ENCODE measurements around the gene CPTP. TPM values are rescaled to one million over a fixed set of nuclear protein-coding genes. Genes with fewer than 3 reads are reported as not detected.

The CPTP gene
- total RNA-seq, 1 donor from 2014 or later: 10.8 TPM

DNA sequence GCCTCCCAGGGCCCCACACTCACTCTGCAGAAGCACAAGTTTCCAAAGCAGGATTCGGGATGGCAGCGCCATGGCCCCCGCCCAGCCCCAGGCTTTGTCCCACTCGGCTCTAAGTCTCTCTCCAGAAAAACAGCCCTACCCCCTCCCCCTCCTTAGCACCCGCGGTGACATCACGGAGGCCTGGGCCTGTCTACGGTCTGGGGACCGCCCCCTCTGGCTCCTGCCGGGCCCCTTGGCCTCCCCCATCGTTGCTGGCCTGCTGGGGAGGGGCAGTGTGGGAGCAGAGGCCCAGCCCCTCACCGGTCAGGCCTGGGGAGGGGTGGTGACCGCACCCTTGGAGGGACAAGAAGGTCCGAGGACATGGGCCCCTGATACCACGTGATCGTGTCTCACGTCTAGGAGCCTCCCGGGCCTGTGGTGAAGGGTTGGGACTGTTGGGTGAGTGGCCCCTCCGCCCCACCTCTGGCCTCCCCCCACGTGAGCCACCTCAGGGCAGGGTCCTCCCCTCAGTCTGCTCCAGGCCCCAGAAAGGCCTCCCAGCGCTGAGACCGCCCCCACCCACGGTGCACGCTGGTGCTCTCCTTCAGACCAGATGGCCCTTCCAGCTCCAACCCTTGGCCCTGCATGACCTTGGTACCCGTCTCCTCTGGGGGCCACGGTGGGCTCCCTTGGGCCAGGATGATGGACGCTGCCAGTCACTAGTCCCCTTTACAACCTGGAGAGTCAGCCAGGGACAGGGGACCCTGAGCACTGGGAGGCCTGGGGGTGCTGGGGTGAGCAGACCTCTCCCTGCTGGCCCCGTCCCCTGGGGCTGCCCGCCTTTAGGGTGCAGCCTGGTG, 34.0 kb downstream of the CPTP start, which contains the start of gene MXRA8:
TSS of gene MXRA8 (minus strand) at position 123 of the 839 bp plus-strand sequence. CDS start at position 72, 51 bp downstream.
- no peaks in the 10 kb centered on the region for H3K27me3 ChIP-seq (ENCODE audit: control insufficient read depth, insufficient read depth, low read length)
- TF ChIP-seq, protein P1, sequence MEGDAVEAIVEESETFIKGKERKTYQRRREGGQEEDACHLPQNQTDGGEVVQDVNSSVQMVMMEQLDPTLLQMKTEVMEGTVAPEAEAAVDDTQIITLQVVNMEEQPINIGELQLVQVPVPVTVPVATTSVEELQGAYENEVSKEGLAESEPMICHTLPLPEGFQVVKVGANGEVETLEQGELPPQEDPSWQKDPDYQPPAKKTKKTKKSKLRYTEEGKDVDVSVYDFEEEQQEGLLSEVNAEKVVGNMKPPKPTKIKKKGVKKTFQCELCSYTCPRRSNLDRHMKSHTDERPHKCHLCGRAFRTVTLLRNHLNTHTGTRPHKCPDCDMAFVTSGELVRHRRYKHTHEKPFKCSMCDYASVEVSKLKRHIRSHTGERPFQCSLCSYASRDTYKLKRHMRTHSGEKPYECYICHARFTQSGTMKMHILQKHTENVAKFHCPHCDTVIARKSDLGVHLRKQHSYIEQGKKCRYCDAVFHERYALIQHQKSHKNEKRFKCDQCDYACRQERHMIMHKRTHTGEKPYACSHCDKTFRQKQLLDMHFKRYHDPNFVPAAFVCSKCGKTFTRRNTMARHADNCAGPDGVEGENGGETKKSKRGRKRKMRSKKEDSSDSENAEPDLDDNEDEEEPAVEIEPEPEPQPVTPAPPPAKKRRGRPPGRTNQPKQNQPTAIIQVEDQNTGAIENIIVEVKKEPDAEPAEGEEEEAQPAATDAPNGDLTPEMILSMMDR (IDR thresholded peaks at IDR 0.05; ENCODE audit: insufficient read depth, low read length, severe bottlenecking): no peak
- DNase-seq (ENCODE audit: low read depth): no peak
- no peak for FAIRE-seq
- no peaks in the 10 kb centered on the region for H3K36me3 ChIP-seq (ENCODE audit: control insufficient read depth, insufficient read depth, low read length)
- H3K4me3 ChIP-seq (ENCODE audit: low read depth, low read length): no peak within 1 kb of the TSS

DNA sequence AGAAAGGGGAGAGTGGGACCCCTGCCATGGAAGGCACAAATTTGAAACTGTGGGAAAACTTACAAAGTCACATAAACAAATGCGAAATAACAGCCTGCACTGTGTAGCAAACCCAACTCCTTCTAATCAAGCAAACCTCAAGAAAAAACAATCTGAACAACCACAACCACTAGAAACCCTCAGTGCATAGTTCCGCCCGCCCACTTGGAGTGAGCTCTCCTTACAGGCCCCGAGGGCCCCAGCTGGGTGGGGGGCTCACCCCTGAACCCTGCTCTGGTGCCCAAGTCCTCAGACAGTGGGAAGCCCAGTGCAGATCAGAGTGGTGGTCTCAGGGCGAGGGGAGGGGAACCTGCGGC, 34.7 kb downstream of the CPTP start:
- FAIRE-seq: no peak

DNA sequence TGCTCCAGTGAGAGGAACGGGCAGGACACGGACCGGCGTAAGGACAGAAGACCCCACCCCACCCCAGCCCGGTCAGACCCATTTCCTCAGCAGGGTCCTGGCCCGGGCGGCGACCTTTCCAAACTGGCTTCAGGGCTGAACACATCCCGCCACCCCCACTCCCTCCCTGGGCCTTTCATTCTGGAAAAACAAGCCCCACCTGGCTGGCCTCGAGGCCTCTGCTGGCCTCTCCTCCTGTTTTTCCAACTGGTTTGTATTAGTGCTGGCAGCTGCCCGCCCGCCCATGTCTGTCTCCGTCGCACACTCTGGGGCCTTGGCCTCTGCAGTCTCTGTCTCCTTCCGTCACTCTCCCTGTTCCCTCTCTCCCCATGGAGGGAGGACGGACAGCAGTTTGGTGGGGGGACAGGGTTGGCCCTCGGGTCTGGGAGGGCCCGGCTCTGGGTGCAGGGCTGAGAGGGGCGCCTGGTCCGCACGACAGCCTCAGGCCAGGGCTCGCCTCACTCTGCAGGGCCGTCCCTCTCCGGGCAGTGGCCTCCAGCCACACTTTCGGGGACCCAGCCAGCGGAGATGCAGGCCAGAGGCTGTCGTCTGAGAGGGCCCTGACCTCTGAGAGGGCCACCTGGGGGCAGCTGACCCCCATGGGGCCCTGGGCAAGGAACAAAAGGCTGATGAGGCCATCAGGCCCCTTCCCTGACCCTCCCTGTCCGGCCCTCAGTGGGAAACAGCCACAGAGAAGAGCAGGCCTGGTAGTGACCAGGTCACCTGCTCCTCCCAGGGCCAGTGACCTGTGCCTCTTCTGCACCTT, 35.3 kb downstream of the CPTP start:
- Histone ChIP-seq H3K27me3 (ENCODE audit: control insufficient read depth, insufficient read depth, low read length) (no peaks in the 10 kb centered on the region), H3K36me3 (ENCODE audit: control insufficient read depth, insufficient read depth, low read length) (no peaks in the 10 kb centered on the region), H3K4me3 (ENCODE audit: low read depth, low read length) (no peak overlapping the region)
- FAIRE-seq (no peak), DNase-seq (ENCODE audit: low read depth) (no peak)
- TF ChIP-seq, protein P1 (IDR thresholded peaks at IDR 0.05; ENCODE audit: insufficient read depth, low read length, severe bottlenecking): no peak

More for the DNA sequence above, 34.7 kb downstream of the CPTP start:
- Histone ChIP-seq H3K27me3 (ENCODE audit: control insufficient read depth, insufficient read depth, low read length) (no peaks in the 10 kb centered on the region), H3K36me3 (ENCODE audit: control insufficient read depth, insufficient read depth, low read length) (no peaks in the 10 kb centered on the region), H3K4me3 (ENCODE audit: low read depth, low read length) (no peak overlapping the region)
- TF ChIP-seq, protein P1 (IDR thresholded peaks at IDR 0.05; ENCODE audit: insufficient read depth, low read length, severe bottlenecking): no peak
- DNase-seq (ENCODE audit: low read depth): no peak

DNA sequence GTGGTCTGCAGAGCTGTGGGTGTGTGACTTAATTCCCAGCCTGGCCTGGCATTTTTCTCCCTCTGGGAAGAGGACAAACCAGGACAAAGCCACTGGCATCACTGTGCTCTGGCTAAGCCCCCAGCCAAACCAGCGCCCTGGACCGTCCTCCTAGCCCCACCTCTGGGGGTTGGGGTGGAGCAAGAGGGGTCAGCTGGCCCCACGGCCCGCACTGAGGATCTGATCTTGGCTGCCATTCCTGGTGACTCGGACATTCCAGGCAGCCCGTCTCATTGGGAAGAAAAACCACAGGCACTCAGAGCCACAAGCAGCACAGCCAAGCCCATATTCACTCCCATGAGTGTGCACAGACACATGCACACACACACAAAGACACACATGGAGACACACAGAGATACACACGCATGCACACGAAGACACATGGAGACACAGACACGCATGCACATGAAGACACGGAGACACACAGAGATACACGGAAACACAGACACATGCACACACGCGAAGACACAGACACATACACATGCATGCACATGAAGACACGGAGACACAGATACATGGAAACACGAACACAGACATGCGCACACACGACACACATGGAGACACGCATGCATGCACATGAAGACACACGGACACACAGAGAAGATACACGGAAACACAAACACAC, 36.0 kb downstream of the CPTP start:
- H3K4me3 ChIP-seq (ENCODE audit: low read depth, low read length): no peak overlapping the region
- peak; percentile 66 for DNase-seq (ENCODE audit: low read depth)
- no peaks in the 10 kb centered on the region for H3K27me3 ChIP-seq (ENCODE audit: control insufficient read depth, insufficient read depth, low read length)
- peak; percentile 97 for FAIRE-seq
- no peaks in the 10 kb centered on the region for H3K36me3 ChIP-seq (ENCODE audit: control insufficient read depth, insufficient read depth, low read length)
- TF ChIP-seq, protein P1 (IDR thresholded peaks at IDR 0.05; ENCODE audit: insufficient read depth, low read length, severe bottlenecking): no peak

DNA sequence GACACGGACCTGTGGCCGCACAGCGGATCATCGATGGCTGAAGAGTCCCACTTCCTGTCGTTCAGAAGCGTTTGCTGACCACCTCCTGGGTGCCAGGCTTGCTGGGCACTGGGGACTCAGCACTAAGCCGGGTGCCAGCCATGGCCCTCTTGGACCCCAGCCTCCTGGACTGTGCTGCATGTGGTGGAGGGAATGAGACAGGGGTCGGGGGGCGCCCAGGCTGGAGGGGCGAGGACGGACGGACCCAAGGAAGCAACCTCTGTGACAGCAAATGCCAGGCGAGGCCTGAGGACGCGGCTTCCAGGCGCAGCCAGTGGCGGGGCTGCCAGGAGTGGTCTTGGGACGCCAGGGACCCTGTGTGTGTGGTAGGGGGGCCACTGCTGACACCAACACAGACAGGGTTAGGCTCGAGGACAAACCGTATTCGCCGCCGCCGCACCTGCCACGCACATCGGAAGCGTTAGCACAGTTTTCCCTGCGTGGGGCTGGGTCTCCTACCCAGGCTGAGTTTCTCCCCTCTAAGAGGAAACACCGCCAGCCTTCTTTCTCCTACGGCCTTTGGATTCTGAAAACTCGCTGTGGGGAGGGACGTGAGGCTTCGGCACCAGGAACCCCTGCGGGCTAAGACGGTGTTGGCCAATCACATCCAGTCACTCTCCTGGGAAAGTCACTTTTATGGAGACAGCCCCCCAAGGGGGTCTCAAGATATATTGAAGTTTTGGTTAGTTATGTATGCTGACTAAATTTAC, 36.8 kb downstream of the CPTP start:
- Histone ChIP-seq H3K4me3 (ENCODE audit: low read depth, low read length) (no peak overlapping the region), H3K36me3 (ENCODE audit: control insufficient read depth, insufficient read depth, low read length) (no peaks in the 10 kb centered on the region), H3K27me3 (ENCODE audit: control insufficient read depth, insufficient read depth, low read length) (no peaks in the 10 kb centered on the region)
- TF ChIP-seq, protein P1 (IDR thresholded peaks at IDR 0.05; ENCODE audit: insufficient read depth, low read length, severe bottlenecking): no peak
- FAIRE-seq (no peak), DNase-seq (ENCODE audit: low read depth) (no peak)

All from bronchial epithelial cell (primary cell).